Activated CD4-positive, alpha-beta T cell treated with anti-CD3 and anti-CD28 coated beads, Interleukin-2, amount 10 ng/mL, durations not matched to agents 7 days and 5 days (primary cell): ENCODE results near the gene ZNF784. TPM values are rescaled to one million over a fixed set of nuclear protein-coding genes. Genes with fewer than 3 reads are reported as not detected.

Source experiments
- CTCF ChIA-PET: fragments of 350-600 bp; sonication (Branson Sonifier 250); formaldehyde crosslinking; loops from one replicate; lab custom pipeline; 2021; ENCODE audit warnings: antibody characterized with exemption; lab: Charles Lee
- POLR2A ChIA-PET: fragments of 350-600 bp; sonication (Branson Sonifier 250); formaldehyde crosslinking; loops from one replicate; lab custom pipeline; 2021; ENCODE audit warnings: antibody characterized with exemption; lab: Charles Lee
- DNase-seq: peaks from one replicate; pipeline ENCODE4 v3.0.0-alpha.2; 2020
- H3K27ac Mint-ChIP-seq: one replicate; pipeline ENCODE4 v1.8.0; 2021; ENCODE audit warnings: mild to moderate bottlenecking, moderate library complexity, mixed read lengths
- H3K27me3 Mint-ChIP-seq: one replicate; pipeline ENCODE4 v1.8.0; 2021; ENCODE audit warnings: mixed read lengths
- H3K36me3 Mint-ChIP-seq: one replicate; pipeline ENCODE4 v1.8.0; 2021; ENCODE audit warnings: low read depth, mixed read lengths
- H3K4me1 Mint-ChIP-seq: one replicate; pipeline ENCODE4 v1.8.0; 2021; ENCODE audit warnings: mixed read lengths
- H3K4me3 Mint-ChIP-seq: one replicate; pipeline ENCODE4 v1.8.0; 2021; ENCODE audit warnings: mild to moderate bottlenecking, moderate library complexity, mixed read lengths
- H3K9me3 Mint-ChIP-seq: one replicate; pipeline ENCODE4 v1.8.0; 2021; ENCODE audit warnings: mixed read lengths
- total RNA-seq, 2 experiments: library from RNA; stranded (reverse); gene quantifications; one replicate each; pipeline ENCODE4 v1.2.3, GENCODE V29; 2021

ZNF784 gene
- total RNA-seq, 2 experiments from 2014 or later = 4.3 to 5.8 TPM

DNA sequence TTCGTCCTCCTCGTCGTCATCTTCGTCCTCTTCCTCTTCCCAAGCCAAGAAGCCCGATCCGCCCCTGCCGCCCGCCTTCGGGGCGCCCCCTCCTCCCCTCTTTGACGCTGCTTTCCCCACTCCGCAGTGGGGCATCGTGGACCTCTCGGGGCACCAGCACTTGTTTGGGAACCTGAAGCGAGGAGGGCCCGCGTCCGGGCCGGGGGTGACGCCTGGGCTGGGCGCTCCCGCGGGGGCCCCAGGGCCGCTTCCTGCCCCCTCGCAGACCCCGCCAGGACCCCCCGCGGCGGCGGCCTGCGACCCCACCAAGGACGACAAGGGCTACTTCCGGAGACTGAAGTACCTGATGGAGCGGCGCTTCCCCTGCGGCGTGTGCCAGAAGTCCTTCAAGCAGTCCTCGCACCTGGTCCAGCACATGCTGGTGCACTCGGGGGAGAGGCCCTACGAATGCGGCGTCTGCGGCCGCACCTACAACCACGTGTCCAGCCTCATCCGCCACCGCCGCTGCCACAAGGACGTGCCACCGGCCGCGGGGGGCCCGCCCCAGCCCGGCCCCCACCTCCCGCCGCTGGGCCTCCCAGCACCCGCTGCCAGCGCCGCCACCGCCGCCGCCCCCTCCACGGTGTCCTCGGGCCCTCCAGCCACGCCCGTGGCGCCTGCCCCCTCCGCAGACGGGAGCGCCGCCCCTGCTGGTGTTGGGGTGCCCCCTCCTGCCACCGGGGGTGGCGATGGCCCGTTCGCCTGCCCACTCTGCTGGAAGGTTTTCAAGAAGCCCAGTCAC, 10.2 kb downstream of the ZNF784 start:
- Mint-ChIP-seq H3K27ac (no peak overlapping the region), H3K4me1 (peaks cover 9% of the 10 kb centered on the region), H3K4me3 (no peak overlapping the region), H3K36me3 (peaks cover 28% of the 10 kb centered on the region), H3K27me3 (no peaks in the 10 kb centered on the region), H3K9me3 (no peaks in the 10 kb centered on the region)
- POLR2A ChIA-PET = no interaction called here
- CTCF ChIA-PET = no interaction called here
- no peak for DNase-seq

DNA sequence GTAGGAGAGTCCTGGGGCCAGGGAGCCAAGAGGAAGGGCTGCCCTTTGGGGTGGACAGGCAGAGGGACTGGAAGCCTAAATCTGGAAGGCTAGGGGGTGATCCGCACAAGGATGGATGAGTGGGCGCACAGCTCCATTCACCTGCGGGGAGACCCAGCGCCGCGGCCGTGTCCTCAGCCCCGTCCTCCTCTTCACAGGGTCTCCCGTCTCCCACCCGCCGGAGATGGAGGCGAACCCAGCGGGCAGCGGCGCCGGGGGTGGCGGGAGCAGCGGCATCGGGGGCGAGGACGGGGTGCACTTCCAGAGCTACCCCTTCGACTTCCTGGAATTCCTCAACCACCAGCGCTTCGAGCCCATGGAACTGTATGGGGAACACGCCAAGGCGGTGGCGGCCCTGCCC, 11.0 kb downstream of the ZNF784 start:
- peaks cover 13% of the 10 kb centered on the region for H3K4me1 Mint-ChIP-seq
- H3K27ac Mint-ChIP-seq = no peak overlapping the region
- POLR2A ChIA-PET = no interaction called here
- no peaks in the 10 kb centered on the region for H3K27me3 Mint-ChIP-seq
- H3K4me3 Mint-ChIP-seq = no peak overlapping the region
- CTCF ChIA-PET = no interaction called here
- H3K36me3 Mint-ChIP-seq = peaks cover 32% of the 10 kb centered on the region
- H3K9me3 Mint-ChIP-seq = no peaks in the 10 kb centered on the region
- no peak for DNase-seq

- Mint-ChIP-seq H3K9me3 (no peaks in the 10 kb centered on the region), H3K27ac (no peak overlapping the region), H3K4me1 (peaks cover 22% of the 10 kb centered on the region), H3K4me3 (no peak overlapping the region), H3K36me3 (peaks cover 31% of the 10 kb centered on the region), H3K27me3 (no peaks in the 10 kb centered on the region)
- CTCF ChIA-PET = no interaction called here
- no peak for DNase-seq
- POLR2A ChIA-PET = interaction anchor here (0.9 kb wide), 1 partner anchor 8 kb away, joined by 3 read pairs; no protein-coding TSS in a partner anchor
Measured at GRCh38 chr19:55611983-55612645, 12.3 kb downstream of the ZNF784 start.

- peaks cover 29% of the 10 kb centered on the region for H3K4me1 Mint-ChIP-seq
- H3K27ac Mint-ChIP-seq = no peak overlapping the region
- POLR2A ChIA-PET = no interaction called here
Measured at GRCh38 chr19:55611300-55611982, 12.9 kb downstream of the ZNF784 start.

DNA sequence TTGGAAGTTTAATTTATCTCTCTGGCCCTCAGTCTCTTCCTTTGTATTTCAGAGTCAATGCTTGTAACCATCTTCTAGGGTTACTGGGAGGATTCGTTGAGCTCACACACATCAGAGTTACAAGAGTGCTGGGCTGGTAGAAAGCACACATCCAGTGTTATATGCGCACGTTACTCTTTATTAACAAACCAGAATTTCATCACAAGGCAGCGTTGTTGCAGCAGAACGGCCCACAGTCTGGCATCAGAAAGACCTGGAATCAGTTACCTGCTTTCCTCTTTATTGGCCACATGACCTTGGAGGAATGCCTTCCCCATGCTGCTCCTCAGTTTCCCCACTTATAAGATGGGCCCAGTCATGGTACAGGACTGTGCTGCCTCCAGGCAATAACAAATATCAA, 15.0 kb downstream of the ZNF784 start:
- no peak for DNase-seq
- Mint-ChIP-seq H3K9me3 (no peaks in the 10 kb centered on the region), H3K4me1 (peaks cover 40% of the 10 kb centered on the region), H3K27ac (no peak overlapping the region), H3K36me3 (peaks cover 29% of the 10 kb centered on the region), H3K4me3 (no peak overlapping the region), H3K27me3 (no peaks in the 10 kb centered on the region)
- ChIA-PET POLR2A (no interaction called here), CTCF (interaction anchor here (1.3 kb wide), 1 partner anchor 17 kb away, joined by 3 read pairs; no protein-coding TSS in a partner anchor)

More at GRCh38 chr19:55611300-55611982, 12.9 kb downstream of the ZNF784 start:
- no peak for DNase-seq
- no peaks in the 10 kb centered on the region for H3K9me3 Mint-ChIP-seq
- CTCF ChIA-PET = no interaction called here
- H3K4me3 Mint-ChIP-seq = no peak overlapping the region
- no peaks in the 10 kb centered on the region for H3K27me3 Mint-ChIP-seq
- peaks cover 31% of the 10 kb centered on the region for H3K36me3 Mint-ChIP-seq

GRCh38 chr19:55606817-55607216, 17.5 kb downstream of the ZNF784 start:
- peaks cover 29% of the 10 kb centered on the region for H3K36me3 Mint-ChIP-seq
- H3K4me3 Mint-ChIP-seq = peak overlapping the region; percentile 93
- POLR2A ChIA-PET = no interaction called here
- peak overlapping the region; percentile 96 for H3K27ac Mint-ChIP-seq
- no peaks in the 10 kb centered on the region for H3K27me3 Mint-ChIP-seq
- CTCF ChIA-PET = interaction anchor here (0.6 to 3.6 kb wide), 13 partner anchors 8 to 108 kb away, joined by 3 to 30 read pairs (median 6); partner anchors contain the start of genes U2AF2 and ZNF784
- no peaks in the 10 kb centered on the region for H3K9me3 Mint-ChIP-seq
- H3K4me1 Mint-ChIP-seq = peaks cover 49% of the 10 kb centered on the region
- no peak for DNase-seq

DNA sequence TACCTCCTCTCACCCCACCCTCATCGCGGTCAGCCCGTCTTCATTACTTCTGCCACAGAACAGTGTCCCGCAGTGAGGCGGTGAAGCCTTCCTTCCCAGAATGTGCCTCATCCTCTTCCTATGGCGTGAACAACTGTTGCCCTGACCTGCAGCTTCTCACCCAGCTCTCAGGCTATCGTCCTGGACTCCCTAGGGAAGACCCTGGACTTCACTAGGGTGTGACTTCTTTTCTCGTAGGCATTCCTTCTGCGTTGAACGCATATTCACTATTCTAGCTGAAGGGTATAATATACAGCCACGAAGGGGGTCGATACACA, 17.9 kb downstream of the ZNF784 start:
- CTCF ChIA-PET = interaction anchor here (0.5 to 3.6 kb wide), 14 partner anchors 9 to 1755 kb away, joined by 3 to 30 read pairs (median 6); partner anchors contain the start of genes U2AF2 and ZNF784
- Mint-ChIP-seq H3K4me1 (peaks cover 53% of the 10 kb centered on the region), H3K9me3 (no peaks in the 10 kb centered on the region), H3K27me3 (no peaks in the 10 kb centered on the region), H3K36me3 (peaks cover 32% of the 10 kb centered on the region), H3K27ac (peak overlapping the region; percentile 96), H3K4me3 (peak overlapping the region; percentile 93)
- POLR2A ChIA-PET = no interaction called here
- DNase-seq = no peak

DNA sequence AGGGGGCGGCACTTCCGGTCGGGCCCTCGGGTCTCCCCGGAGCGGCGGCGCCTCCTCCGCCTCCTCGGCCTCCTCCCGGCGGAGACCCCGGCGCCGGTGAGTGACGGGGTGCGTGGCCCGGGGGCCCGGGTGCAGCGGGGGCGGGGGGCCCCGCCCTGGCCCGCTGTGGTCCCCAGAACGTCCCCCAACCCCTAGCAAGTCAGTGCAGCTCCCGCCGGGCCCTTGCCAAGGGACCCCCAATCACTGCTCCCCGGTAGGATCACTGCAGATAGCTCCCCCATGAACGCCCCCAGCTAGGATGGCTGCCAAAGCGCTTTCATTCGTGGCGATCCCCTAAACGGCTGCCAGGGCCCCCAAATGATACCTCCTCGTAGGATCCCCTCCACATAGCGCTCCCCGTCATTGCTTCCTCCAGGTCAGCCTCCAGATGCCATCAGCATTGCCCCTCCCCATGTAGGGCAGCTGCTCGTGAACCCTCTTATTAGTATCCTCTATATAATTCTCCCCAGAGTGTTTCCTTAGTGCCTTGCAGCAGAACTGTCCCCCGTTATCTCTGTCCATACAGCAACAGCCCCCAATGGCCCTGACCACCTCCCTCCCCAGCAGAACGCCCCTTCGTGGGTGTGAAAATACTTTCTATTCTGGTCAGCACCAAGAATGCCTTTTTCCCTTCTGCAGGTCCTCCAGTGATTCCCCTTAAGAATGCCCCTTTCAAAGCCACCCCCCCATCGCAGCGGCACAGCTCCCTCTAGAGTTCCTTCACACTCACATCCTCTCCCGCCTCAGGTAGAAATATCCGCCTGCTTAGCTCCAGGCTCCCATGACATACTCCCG, 18.5 kb downstream of the ZNF784 start, which contains the start of gene ZNF865:
ZNF865 (plus strand) TSS at position 11 of the 834 bp plus-strand sequence. CDS start 7,972 bp downstream, outside the sequence.
- POLR2A ChIA-PET = no interaction called here
- Mint-ChIP-seq H3K9me3 (no peaks in the 10 kb centered on the region), H3K4me3 (peak within 1 kb of the TSS; percentile 93), H3K36me3 (peaks cover 32% of the 10 kb centered on the region), H3K27me3 (no peaks in the 10 kb centered on the region), H3K27ac (peak within 1 kb of the TSS; percentile 96), H3K4me1 (peaks cover 59% of the 10 kb centered on the region)
- CTCF ChIA-PET = interaction anchor here (0.5 to 3.6 kb wide), 16 partner anchors 9 to 1754 kb away, joined by 3 to 30 read pairs (median 5); partner anchors contain the start of genes U2AF2 and ZNF784
- DNase-seq = peak; percentile 76

DNA sequence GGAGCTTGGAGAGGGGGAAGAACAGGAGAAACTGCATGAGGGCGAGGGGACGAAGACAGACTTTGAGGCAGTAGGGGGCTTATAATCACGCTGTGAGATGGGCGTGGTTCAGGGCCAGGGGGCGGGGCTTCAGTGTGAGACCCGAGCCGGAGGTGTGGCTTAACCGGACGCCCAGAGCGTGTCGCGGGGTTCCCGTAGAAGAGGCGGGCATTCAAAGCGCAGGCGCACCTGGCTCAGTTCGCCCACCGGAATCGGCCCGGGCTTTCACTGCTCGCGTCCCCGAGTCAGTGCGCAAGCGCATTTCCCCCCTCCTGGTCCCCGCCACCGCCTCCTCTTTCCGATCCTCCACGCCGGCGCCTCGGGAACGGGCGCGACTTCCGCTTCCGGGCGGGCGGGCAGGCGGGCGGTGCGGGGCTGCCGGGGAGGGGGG, 19.1 kb downstream of the ZNF784 start:
- Mint-ChIP-seq H3K9me3 (no peaks in the 10 kb centered on the region), H3K27me3 (no peaks in the 10 kb centered on the region), H3K4me3 (peak overlapping the region; percentile 78), H3K36me3 (peaks cover 32% of the 10 kb centered on the region), H3K4me1 (peaks cover 55% of the 10 kb centered on the region), H3K27ac (peak overlapping the region; percentile 94)
- POLR2A ChIA-PET = no interaction called here
- CTCF ChIA-PET = interaction anchor here (1.0 to 3.6 kb wide), 12 partner anchors 9 to 101 kb away, joined by 3 to 30 read pairs (median 6); partner anchors contain the start of gene U2AF2
- DNase-seq = peak; percentile 99

DNA sequence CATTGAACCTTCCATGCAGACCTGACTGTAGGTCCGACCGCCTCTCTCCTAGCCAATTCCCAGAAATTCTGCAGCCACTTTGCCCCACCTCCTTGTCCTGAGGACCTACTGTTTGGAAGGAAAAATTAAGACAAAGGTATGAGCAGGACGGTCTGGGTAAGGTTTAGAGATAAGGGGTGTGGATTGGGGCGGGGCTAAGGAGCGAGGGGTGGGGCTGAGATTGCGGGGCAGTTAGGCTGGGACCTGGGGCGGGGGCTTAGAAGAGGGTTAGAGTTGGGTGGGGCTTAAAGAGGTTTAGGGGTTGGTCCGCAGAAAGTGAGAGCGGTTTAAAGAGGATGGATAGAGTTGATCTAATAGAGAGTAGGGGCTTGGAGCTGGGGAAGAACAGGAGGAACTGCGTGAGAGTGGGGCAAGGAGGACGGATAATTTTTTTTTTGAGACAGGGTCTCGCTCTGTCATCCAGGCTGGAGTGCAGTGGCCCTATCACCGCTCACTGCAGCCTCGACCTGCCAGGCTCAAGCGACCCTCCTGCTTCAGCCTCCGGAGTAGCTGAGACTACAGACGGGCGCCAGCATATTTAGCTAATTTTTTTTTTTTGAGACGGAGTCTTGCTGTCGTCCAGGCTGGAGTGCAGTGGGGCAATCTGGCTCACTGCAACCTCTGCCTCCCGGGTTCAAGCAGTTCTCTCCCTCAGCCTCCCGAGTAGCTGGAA, 20.6 kb downstream of the ZNF784 start:
- H3K36me3 Mint-ChIP-seq = peaks cover 24% of the 10 kb centered on the region
- no peaks in the 10 kb centered on the region for H3K27me3 Mint-ChIP-seq
- peaks cover 53% of the 10 kb centered on the region for H3K4me1 Mint-ChIP-seq
- H3K9me3 Mint-ChIP-seq = peaks cover 1% of the 10 kb centered on the region
- peak overlapping the region; percentile 37 for H3K4me3 Mint-ChIP-seq
- CTCF ChIA-PET = interaction anchor here (0.6 to 1.2 kb wide), 2 partner anchors 28 to 36 kb away, joined by 3 read pairs; no protein-coding TSS in a partner anchor
- DNase-seq = no peak
- H3K27ac Mint-ChIP-seq = peak overlapping the region; percentile 67
- POLR2A ChIA-PET = interaction anchor here (1.0 to 1.2 kb wide), 2 partner anchors 9 to 100 kb away, joined by 3 read pairs; no protein-coding TSS in a partner anchor

DNA sequence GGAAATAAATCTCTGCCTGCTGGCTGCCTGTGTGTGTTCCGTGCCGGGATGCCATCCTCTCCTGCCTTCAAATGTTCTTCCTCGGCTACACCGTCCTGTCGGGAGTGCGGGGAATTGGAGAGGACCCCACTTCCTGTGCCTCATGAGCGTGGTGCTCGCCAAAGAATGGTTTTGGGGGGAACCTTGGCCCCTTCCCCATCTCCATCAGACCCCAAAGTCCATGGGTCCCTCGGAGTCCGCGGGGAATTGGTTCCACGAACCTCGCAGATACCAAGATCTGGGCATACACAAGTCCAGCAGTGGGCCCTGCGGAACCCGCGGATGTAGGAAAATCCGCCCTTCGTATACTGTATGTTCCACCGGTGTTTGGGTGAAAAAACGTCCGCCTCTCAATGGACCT, 21.3 kb downstream of the ZNF784 start:
- POLR2A ChIA-PET = no interaction called here
- DNase-seq = no peak
- CTCF ChIA-PET = interaction anchor here (1.7 kb wide), 1 partner anchor 51 kb away, joined by 6 read pairs; the partner anchor contains the start of gene U2AF2
- H3K27ac Mint-ChIP-seq = peak overlapping the region; percentile 67
- peaks cover 24% of the 10 kb centered on the region for H3K36me3 Mint-ChIP-seq
- peaks cover 56% of the 10 kb centered on the region for H3K4me1 Mint-ChIP-seq
- H3K9me3 Mint-ChIP-seq = peaks cover 4% of the 10 kb centered on the region
- H3K27me3 Mint-ChIP-seq = no peaks in the 10 kb centered on the region
- peak overlapping the region; percentile 37 for H3K4me3 Mint-ChIP-seq
